ENCODE data around the gene ZBTB21.

ZBTB21 gene

DNA sequence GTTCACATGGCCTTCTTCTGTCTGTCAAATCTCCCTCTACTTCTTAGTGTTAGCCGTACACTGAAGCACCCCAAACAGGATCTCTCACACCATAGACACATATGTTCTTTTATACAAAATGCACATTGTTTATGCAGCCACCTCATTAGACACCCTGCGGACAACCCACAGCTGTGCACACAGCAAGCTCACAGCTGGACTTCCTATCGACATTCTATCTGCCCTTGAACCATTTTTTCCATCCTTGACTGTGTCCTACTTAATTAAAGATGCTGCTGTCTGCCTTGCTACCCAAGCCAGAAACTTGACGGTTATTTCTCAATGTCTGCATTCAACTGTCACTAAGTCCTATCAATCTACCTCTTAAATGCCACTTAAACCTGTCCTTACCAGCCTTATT lies 3.2 kb upstream of the ZBTB21 start:
- Histone ChIP-seq H3K79me2 (ENCODE audit: low read length) (peaks cover 11% of the 10 kb centered on the region), H4K20me1 (ENCODE audit: insufficient read depth, low read length) (no peaks in the 10 kb centered on the region), H3K9ac (ENCODE audit: low read length) (no peak overlapping the region), H3K9me2 (replicated peaks; ENCODE audit: insufficient read depth, low read length) (no peaks in the 10 kb centered on the region), H3K27me3 (replicated peaks; ENCODE audit: insufficient read depth, low read length) (no peaks in the 10 kb centered on the region), H3K36me3 (replicated peaks; ENCODE audit: insufficient read depth, low read length) (no peaks in the 10 kb centered on the region), H3K4me2 (ENCODE audit: low read depth, low read length) (no peak overlapping the region), H3K9me3 (replicated peaks; ENCODE audit: insufficient read depth, low read length) (no peaks in the 10 kb centered on the region), H3K4me3 (ENCODE audit: low read length) (no peak overlapping the region), H3F3A (ENCODE audit: insufficient read depth, low read length) (peaks cover 13% of the 10 kb centered on the region), H3K27ac (ENCODE audit: low read length) (no peak overlapping the region), H3K4me1 (ENCODE audit: low read length) (peaks cover 4% of the 10 kb centered on the region; the same call in 1 of the 2 replicates), H2AFZ (ENCODE audit: low read length) (no peak overlapping the region)
- TF ChIP-seq EZH2phosphoT487 (IDR thresholded peaks at IDR 0.05; ENCODE audit: low read length) (no peak), EZH2 (optimal IDR thresholded peaks at IDR 0.05; ENCODE audit: low read depth, low read length) (no peak)
- TF ChIP-seq, protein P1, sequence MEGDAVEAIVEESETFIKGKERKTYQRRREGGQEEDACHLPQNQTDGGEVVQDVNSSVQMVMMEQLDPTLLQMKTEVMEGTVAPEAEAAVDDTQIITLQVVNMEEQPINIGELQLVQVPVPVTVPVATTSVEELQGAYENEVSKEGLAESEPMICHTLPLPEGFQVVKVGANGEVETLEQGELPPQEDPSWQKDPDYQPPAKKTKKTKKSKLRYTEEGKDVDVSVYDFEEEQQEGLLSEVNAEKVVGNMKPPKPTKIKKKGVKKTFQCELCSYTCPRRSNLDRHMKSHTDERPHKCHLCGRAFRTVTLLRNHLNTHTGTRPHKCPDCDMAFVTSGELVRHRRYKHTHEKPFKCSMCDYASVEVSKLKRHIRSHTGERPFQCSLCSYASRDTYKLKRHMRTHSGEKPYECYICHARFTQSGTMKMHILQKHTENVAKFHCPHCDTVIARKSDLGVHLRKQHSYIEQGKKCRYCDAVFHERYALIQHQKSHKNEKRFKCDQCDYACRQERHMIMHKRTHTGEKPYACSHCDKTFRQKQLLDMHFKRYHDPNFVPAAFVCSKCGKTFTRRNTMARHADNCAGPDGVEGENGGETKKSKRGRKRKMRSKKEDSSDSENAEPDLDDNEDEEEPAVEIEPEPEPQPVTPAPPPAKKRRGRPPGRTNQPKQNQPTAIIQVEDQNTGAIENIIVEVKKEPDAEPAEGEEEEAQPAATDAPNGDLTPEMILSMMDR (IDR thresholded peaks at IDR 0.05; ENCODE audit: low read length) = no peak
- no peak for DNase-seq

DNA sequence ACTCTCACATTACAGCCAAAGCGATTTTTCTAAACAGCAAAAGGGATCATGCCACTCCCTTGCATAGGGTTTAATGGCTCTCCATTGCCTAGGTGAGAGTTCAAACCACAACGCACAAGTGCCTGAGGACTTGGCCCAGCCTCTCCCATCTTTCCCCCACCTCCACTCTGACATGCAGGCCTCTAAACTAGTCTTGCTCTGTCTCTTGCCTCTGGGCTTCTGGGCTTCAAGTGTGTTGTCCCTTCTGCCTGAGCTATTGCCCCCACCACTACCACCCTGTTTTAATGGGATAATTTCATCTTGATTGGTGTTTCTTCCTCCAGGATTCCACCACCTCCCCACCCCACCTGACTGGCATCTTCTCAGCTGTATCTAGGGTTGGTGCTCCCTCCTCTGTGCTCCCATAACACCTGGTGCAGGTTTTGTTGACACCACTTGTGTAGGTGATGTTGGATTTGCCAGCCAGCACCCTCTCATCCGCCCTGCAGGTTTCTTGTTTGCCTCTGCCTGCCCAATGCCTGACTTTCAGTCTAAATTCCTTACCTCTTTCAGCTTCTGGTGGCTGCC lies 2.7 kb upstream of the ZBTB21 start:
- no peak for TF ChIP-seq EZH2phosphoT487 (IDR thresholded peaks at IDR 0.05; ENCODE audit: low read length)
- TF ChIP-seq, protein P1 (IDR thresholded peaks at IDR 0.05; ENCODE audit: low read length) = no peak
- TF ChIP-seq EZH2 (optimal IDR thresholded peaks at IDR 0.05; ENCODE audit: low read depth, low read length) = no peak
- no peak overlapping the region for H2AFZ ChIP-seq (ENCODE audit: low read length)
- DNase-seq = no peak
- H3K4me1 ChIP-seq (ENCODE audit: low read length) = peaks cover 4% of the 10 kb centered on the region; the same call in 1 of the 2 replicates
- no peak overlapping the region for H3K4me3 ChIP-seq (ENCODE audit: low read length)
- peaks cover 16% of the 10 kb centered on the region for H3K79me2 ChIP-seq (ENCODE audit: low read length)
- no peak overlapping the region for H3K27ac ChIP-seq (ENCODE audit: low read length)
- peaks cover 2% of the 10 kb centered on the region; the same call in 1 of the 2 replicates for H3K36me3 ChIP-seq (replicated peaks; ENCODE audit: insufficient read depth, low read length)
- no peaks in the 10 kb centered on the region for H4K20me1 ChIP-seq (ENCODE audit: insufficient read depth, low read length)
- no peaks in the 10 kb centered on the region for H3K9me3 ChIP-seq (replicated peaks; ENCODE audit: insufficient read depth, low read length)
- H3F3A ChIP-seq (ENCODE audit: insufficient read depth, low read length) = peaks cover 13% of the 10 kb centered on the region
- H3K9me2 ChIP-seq (replicated peaks; ENCODE audit: insufficient read depth, low read length) = no peaks in the 10 kb centered on the region
- no peak overlapping the region for H3K4me2 ChIP-seq (ENCODE audit: low read depth, low read length)
- no peaks in the 10 kb centered on the region for H3K27me3 ChIP-seq (replicated peaks; ENCODE audit: insufficient read depth, low read length)
- H3K9ac ChIP-seq (ENCODE audit: low read length) = no peak overlapping the region

DNA sequence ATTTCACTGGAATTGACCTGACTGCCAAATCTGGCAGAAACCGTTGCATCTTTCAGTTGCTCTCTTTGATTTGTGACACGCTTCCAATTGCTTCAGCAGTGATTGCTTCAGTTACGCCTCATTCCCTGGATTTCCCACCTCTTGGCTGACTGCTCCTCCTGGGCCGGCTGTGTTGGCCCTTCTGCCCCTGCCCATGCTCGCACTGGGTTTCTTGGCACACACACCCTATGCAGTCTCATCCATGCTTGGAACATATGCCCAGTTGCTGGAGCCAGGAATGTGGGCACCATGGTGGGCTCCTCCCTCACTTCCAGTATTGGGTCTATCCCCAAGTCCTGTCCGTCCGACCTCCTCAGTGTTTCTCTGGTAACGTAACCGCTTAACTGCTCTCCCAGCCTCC lies 2.2 kb upstream of the ZBTB21 start:
- no peak for DNase-seq
- peaks cover 21% of the 10 kb centered on the region for H3K79me2 ChIP-seq (ENCODE audit: low read length)
- H3K36me3 ChIP-seq (replicated peaks; ENCODE audit: insufficient read depth, low read length) = peaks cover 7% of the 10 kb centered on the region; the same call in 1 of the 2 replicates
- no peaks in the 10 kb centered on the region for H3K27me3 ChIP-seq (replicated peaks; ENCODE audit: insufficient read depth, low read length)
- no peaks in the 10 kb centered on the region for H3K9me2 ChIP-seq (replicated peaks; ENCODE audit: insufficient read depth, low read length)
- no peak overlapping the region for H3K27ac ChIP-seq (ENCODE audit: low read length)
- no peaks in the 10 kb centered on the region for H3K9me3 ChIP-seq (replicated peaks; ENCODE audit: insufficient read depth, low read length)
- H3K4me2 ChIP-seq (ENCODE audit: low read depth, low read length) = no peak overlapping the region
- H2AFZ ChIP-seq (ENCODE audit: low read length) = no peak overlapping the region
- no peak overlapping the region for H3K4me3 ChIP-seq (ENCODE audit: low read length)
- H3K9ac ChIP-seq (ENCODE audit: low read length) = no peak overlapping the region
- TF ChIP-seq EZH2phosphoT487 (IDR thresholded peaks at IDR 0.05; ENCODE audit: low read length) (no peak), EZH2 (optimal IDR thresholded peaks at IDR 0.05; ENCODE audit: low read depth, low read length) (no peak)
- TF ChIP-seq, protein P1 (IDR thresholded peaks at IDR 0.05; ENCODE audit: low read length) = no peak
- H3F3A ChIP-seq (ENCODE audit: insufficient read depth, low read length) = peaks cover 13% of the 10 kb centered on the region
- no peaks in the 10 kb centered on the region for H4K20me1 ChIP-seq (ENCODE audit: insufficient read depth, low read length)
- H3K4me1 ChIP-seq (ENCODE audit: low read length) = peaks cover 4% of the 10 kb centered on the region; the same call in 1 of the 2 replicates

Measured in MM.1S (cell line).